Naive thymus-derived CD8-positive, alpha-beta T cell (primary cell): ENCODE data around the gene IRS1. TPM values are rescaled to one million over a fixed set of nuclear protein-coding genes. Genes with fewer than 3 reads are reported as not detected.
"Not testable (repeated sequence)": the region's sequence is repeated elsewhere in the genome, so short reads cannot be mapped to it uniquely, and the experiment has no call there.

Experiments used
- ATAC-seq, 2 donors: fragments of 150-1000 bp; cut with Tn5 transposase in 1 of 2; sonication (Bioruptor Pico), chemical (Tn5 transposase) in 1 of 2; 1 replicate in 1 of 2; 2 replicates in 1 of 2; pipeline ENCODE4 v1.10.0; 2021; ENCODE audit warnings: mild to moderate bottlenecking in 2 of 2, moderate library complexity in 2 of 2
- POLR2A ChIA-PET: fragments of 350-600 bp; sonication (Branson Sonifier 250); formaldehyde crosslinking; loops from one replicate; lab custom pipeline; 2021; ENCODE audit warnings: antibody characterized with exemption; lab: Charles Lee
- DNase-seq, 10 donors: peaks; one replicate each; pipeline versions ENCODE4 v3.0.0 to v3.0.0-alpha.2; 2020 to 2022
- H3K27ac Mint-ChIP-seq, 10 donors: one replicate each; pipeline ENCODE4 v1.8.0; 2020 to 2022; ENCODE audit warnings: mild to moderate bottlenecking in 10 of 10, mixed read lengths in 10 of 10, moderate library complexity in 4 of 10, inconsistent platforms in 1 of 10
- H3K27me3 Mint-ChIP-seq, 5 donors: one replicate each; pipeline ENCODE4 v1.8.0; 2021 to 2022; ENCODE audit warnings: mixed read lengths in 5 of 5
- H3K36me3 Mint-ChIP-seq, 3 donors: one replicate each; pipeline ENCODE4 v1.8.0; 2020 to 2022; ENCODE audit warnings: mixed read lengths in 3 of 3, mild to moderate bottlenecking in 2 of 3, inconsistent platforms in 1 of 3
- H3K4me1 Mint-ChIP-seq, 4 donors: one replicate each; pipeline ENCODE4 v1.8.0; 2021 to 2022; ENCODE audit warnings: mixed read lengths in 4 of 4
- H3K4me3 Mint-ChIP-seq, 10 donors: one replicate each; pipeline ENCODE4 v1.8.0; 2020 to 2022; ENCODE audit warnings: mild to moderate bottlenecking in 10 of 10, mixed read lengths in 10 of 10, moderate library complexity in 6 of 10, inconsistent platforms in 1 of 10
- H3K9me3 Mint-ChIP-seq, 9 donors: one replicate each; pipeline ENCODE4 v1.8.0; 2020 to 2022; ENCODE audit warnings: mixed read lengths in 9 of 9, mild to moderate bottlenecking in 3 of 9, inconsistent platforms in 1 of 9, moderate library complexity in 1 of 9
- polyA plus RNA-seq, 3 donors: library from polyadenylated mRNA; unstranded; fragments of 300-500 nt; fragmentation: Illumina TruSeq; gene quantifications; one replicate each; pipeline ENCODE4 v1.2.3, GENCODE V29; 2021
- total RNA-seq, 8 experiments: library from RNA in 2 of 8; stranded (reverse) in 2 of 8; gene quantifications; one replicate each; pipeline ENCODE4 v1.2.3 and lab custom pipeline; 2021 to 2026

The IRS1 gene
- total and polyA plus RNA-seq, 5 experiments from 2014 or later, result 0.51 to 14.0 (median 0.84) TPM

DNA sequence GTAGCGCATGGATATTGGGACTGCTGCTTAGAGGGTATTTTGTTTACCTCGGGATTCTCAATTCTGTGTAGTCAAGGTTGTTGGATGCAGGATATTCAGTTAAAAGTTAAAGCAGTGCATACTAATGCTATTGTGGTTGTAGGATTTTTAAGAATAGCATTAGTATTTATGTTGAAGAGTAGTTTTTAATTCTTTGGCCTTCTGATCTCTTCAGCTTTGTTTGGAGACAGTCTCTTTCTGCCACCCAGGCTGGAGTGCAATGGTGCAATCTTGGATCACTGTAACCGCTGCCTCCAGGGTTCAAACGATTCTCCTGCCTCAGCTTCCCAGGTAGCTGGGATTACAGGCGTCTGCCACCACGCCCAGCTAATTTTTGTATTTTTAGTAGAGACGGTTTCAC is 37.7 kb upstream of the IRS1 start:
- Mint-ChIP-seq H3K36me3 (peaks cover 0 to under 1% (median 0%) of the 10 kb centered on the region in 3 donors), H3K9me3 (peaks cover 0 to 2% (median 0%) of the 10 kb centered on the region in 9 donors), H3K27me3 (no peaks in the 10 kb centered on the region), H3K4me1 (peaks cover 28 to 77% (median 62%) of the 10 kb centered on the region in 4 donors), H3K4me3 (peak overlapping the region; percentile 87 to 97 (median 94)), H3K27ac (peak overlapping the region; percentile 98 to 100 (median 99))
- no peak for DNase-seq
- POLR2A ChIA-PET, result interaction anchor here (3.4 kb wide), 1 partner anchor 38 kb away, joined by 41 read pairs; the partner anchor contains the start of gene IRS1
- no peak for ATAC-seq

- POLR2A ChIA-PET, result interaction anchor here (1.1 to 3.4 kb wide), 7 partner anchors 11 to 117 kb away, joined by 3 to 41 read pairs (median 5); partner anchors contain the start of gene IRS1
- DNase-seq (no peak), ATAC-seq (peak; percentile 6 to 8)
- H3K9me3 Mint-ChIP-seq, result peaks cover 0 to 3% (median 0%) of the 10 kb centered on the region in 9 donors
- peaks cover 25 to 68% (median 54%) of the 10 kb centered on the region in 4 donors for H3K4me1 Mint-ChIP-seq
- H3K27me3 Mint-ChIP-seq, result no peaks in the 10 kb centered on the region
- H3K4me3 Mint-ChIP-seq, result peak overlapping the region; percentile 87 to 97 (median 94)
- peak overlapping the region; percentile 98 to 100 (median 99) for H3K27ac Mint-ChIP-seq
- peaks cover 0 to 6% (median 2%) of the 10 kb centered on the region in 3 donors for H3K36me3 Mint-ChIP-seq
These were observed 36.9 kb upstream of the IRS1 start for GRCh38 chr2:226836548-226836885.

- POLR2A ChIA-PET, result interaction anchor here (0.6 to 3.4 kb wide), 11 partner anchors 11 to 1028 kb away, joined by 3 to 41 read pairs (median 4); partner anchors contain the start of gene IRS1
- Mint-ChIP-seq H3K36me3 (peaks cover 4 to 10% (median 7%) of the 10 kb centered on the region in 3 donors), H3K27me3 (no peaks in the 10 kb centered on the region), H3K27ac (peak within 1 kb of the TSS; percentile 98 to 100 (median 99)), H3K4me1 (peaks cover 22 to 63% (median 50%) of the 10 kb centered on the region in 4 donors), H3K4me3 (peak within 1 kb of the TSS; percentile 87 to 97 (median 94)), H3K9me3 (peaks cover 0 to 6% (median 0%) of the 10 kb centered on the region in 9 donors)
- ATAC-seq, result peak; percentile 85 to 86
- peak; percentile 90 to 98 (median 94) for DNase-seq
These were observed 36.4 kb upstream of the IRS1 start, which contains the start of gene RHBDD1 for GRCh38 chr2:226835796-226836547. Gene RHBDD1, plus strand, starts transcription at chr2:226836054. Its CDS starts 28,640 bp downstream, at chr2:226864694.

DNA sequence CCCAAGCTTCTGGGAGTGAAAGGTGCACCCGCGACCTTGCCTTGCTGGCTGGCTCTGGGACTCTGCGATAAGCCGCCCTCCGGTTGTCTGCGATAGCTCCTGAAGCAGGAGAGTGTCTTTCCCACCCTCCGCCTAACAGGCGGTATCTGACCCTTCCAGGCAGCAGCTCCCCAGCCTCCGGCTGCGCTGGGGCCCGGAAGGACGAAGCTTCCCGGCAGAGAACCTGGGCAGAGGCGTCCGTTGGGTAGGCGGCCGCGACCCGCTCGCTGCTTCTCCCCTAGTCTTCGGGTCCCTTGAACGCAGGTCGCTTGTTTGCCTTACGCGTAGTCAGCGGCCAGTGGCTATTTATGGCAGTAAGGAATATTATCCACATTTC is 35.8 kb upstream of the IRS1 start:
- H3K36me3 Mint-ChIP-seq, result peaks cover 4 to 12% (median 8%) of the 10 kb centered on the region in 3 donors
- peak; percentile 4 to 27 for ATAC-seq
- POLR2A ChIA-PET, result interaction anchor here (0.6 to 3.4 kb wide), 11 partner anchors 12 to 1029 kb away, joined by 3 to 41 read pairs (median 4); partner anchors contain the start of gene IRS1
- peak overlapping the region; percentile 87 to 97 (median 94) for H3K4me3 Mint-ChIP-seq
- H3K4me1 Mint-ChIP-seq, result peaks cover 22 to 58% (median 48%) of the 10 kb centered on the region in 4 donors
- peak overlapping the region; percentile 98 to 100 (median 99) for H3K27ac Mint-ChIP-seq
- no peak for DNase-seq
- H3K9me3 Mint-ChIP-seq, result peaks cover 0 to 6% (median 0%) of the 10 kb centered on the region in 9 donors
- H3K27me3 Mint-ChIP-seq, result no peaks in the 10 kb centered on the region

DNA sequence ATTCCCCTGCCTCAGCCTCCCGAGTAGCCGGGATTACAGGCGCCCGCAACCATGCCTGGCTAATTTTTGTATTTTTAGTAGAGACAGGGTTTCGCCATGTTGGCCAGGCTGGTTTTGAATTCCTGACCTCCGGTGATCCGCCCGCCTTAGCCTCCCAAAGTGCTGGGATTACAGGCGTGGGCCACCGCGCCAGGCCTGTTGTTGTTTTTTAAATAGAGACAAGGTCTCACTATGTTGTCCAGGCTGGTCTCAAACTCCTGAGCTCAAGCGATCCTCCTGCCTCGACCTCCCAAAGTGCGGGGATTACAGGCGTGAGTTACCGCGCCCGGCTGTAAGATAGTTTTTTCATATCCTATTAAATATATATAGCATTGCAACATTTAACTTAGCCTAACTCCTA is 35.3 kb upstream of the IRS1 start:
- not testable (repeated sequence) for H3K9me3 Mint-ChIP-seq, H3K27me3 Mint-ChIP-seq, ATAC-seq, DNase-seq
- POLR2A ChIA-PET, result interaction anchor here (0.6 to 3.4 kb wide), 8 partner anchors 12 to 490 kb away, joined by 3 to 41 read pairs (median 4); partner anchors contain the start of gene IRS1
- Mint-ChIP-seq H3K4me1 (peaks cover 22 to 53% (median 43%) of the 10 kb centered on the region in 4 donors), H3K4me3 (peak overlapping the region; percentile 87 to 97 (median 94)), H3K27ac (peak overlapping the region in 9 of 10 donors; percentile 34 to 100 (median 99)), H3K36me3 (peaks cover 4 to 12% (median 8%) of the 10 kb centered on the region in 3 donors)

GRCh38 chr2:226832061-226832460 is 32.4 kb upstream of the IRS1 start:
- Mint-ChIP-seq H3K27ac (no peak overlapping the region), H3K4me1 (peaks cover 8 to 28% (median 16%) of the 10 kb centered on the region in 4 donors), H3K4me3 (no peak overlapping the region), H3K36me3 (peaks cover 4 to 12% (median 8%) of the 10 kb centered on the region in 3 donors), H3K27me3 (no peaks in the 10 kb centered on the region), H3K9me3 (peaks cover 0 to 6% (median 0%) of the 10 kb centered on the region in 9 donors)
- DNase-seq, result no peak
- ATAC-seq, result no peak
- POLR2A ChIA-PET, result no interaction called here

- POLR2A ChIA-PET, result no interaction called here
- peaks cover 4 to 12% (median 8%) of the 10 kb centered on the region in 3 donors for H3K36me3 Mint-ChIP-seq
- no peak for DNase-seq
- ATAC-seq, result no peak
- H3K4me3 Mint-ChIP-seq, result no peak overlapping the region
- H3K9me3 Mint-ChIP-seq, result peaks cover 0 to 6% (median 0%) of the 10 kb centered on the region in 9 donors
- H3K27me3 Mint-ChIP-seq, result no peaks in the 10 kb centered on the region
- H3K4me1 Mint-ChIP-seq, result peaks cover 5 to 20% (median 11%) of the 10 kb centered on the region in 4 donors
- H3K27ac Mint-ChIP-seq, result peak overlapping the region in 3 of 10 donors; percentile 27 to 76 (median 40)
These were observed 31.6 kb upstream of the IRS1 start for GRCh38 chr2:226831266-226831665.

GRCh38 chr2:226829721-226830631 is 30.4 kb upstream of the IRS1 start:
- H3K27ac Mint-ChIP-seq, result no peak overlapping the region
- ATAC-seq (no peak), DNase-seq (no peak)
- H3K36me3 Mint-ChIP-seq, result peaks cover 4 to 12% (median 8%) of the 10 kb centered on the region in 3 donors
- peaks cover 0 to 6% (median 0%) of the 10 kb centered on the region in 9 donors for H3K9me3 Mint-ChIP-seq
- H3K4me3 Mint-ChIP-seq, result no peak overlapping the region
- no peaks in the 10 kb centered on the region for H3K27me3 Mint-ChIP-seq
- H3K4me1 Mint-ChIP-seq, result peaks cover 0 to 15% (median 6%) of the 10 kb centered on the region in 4 donors
- POLR2A ChIA-PET, result no interaction called here

GRCh38 chr2:226828191-226828590 is 28.6 kb upstream of the IRS1 start:
- DNase-seq (no peak), ATAC-seq (no peak)
- POLR2A ChIA-PET, result no interaction called here
- Mint-ChIP-seq H3K9me3 (peaks cover 0 to 6% (median 2%) of the 10 kb centered on the region in 9 donors), H3K27ac (no peak overlapping the region), H3K4me3 (no peak overlapping the region), H3K27me3 (no peaks in the 10 kb centered on the region), H3K4me1 (peaks cover 0 to 3% (median 1%) of the 10 kb centered on the region in 4 donors), H3K36me3 (peaks cover 4 to 16% (median 8%) of the 10 kb centered on the region in 3 donors)

- H3K36me3 Mint-ChIP-seq, result peaks cover 0 to 4% (median 0%) of the 10 kb centered on the region in 3 donors
- peaks cover 0 to 3% (median 0%) of the 10 kb centered on the region in 4 donors for H3K4me1 Mint-ChIP-seq
- ATAC-seq (no peak), DNase-seq (no peak)
- H3K27ac Mint-ChIP-seq, result no peak overlapping the region
- POLR2A ChIA-PET, result no interaction called here
- H3K4me3 Mint-ChIP-seq, result no peak overlapping the region
- peaks cover 0 to 4% (median 0%) of the 10 kb centered on the region in 9 donors for H3K9me3 Mint-ChIP-seq
- H3K27me3 Mint-ChIP-seq, result peaks cover 0 to 1% (median 0%) of the 10 kb centered on the region in 5 donors
These were observed 25.4 kb upstream of the IRS1 start for GRCh38 chr2:226825056-226825455.

GRCh38 chr2:226818930-226819329 is 19.3 kb upstream of the IRS1 start:
- POLR2A ChIA-PET, result no interaction called here
- Mint-ChIP-seq H3K27ac (no peak overlapping the region), H3K9me3 (peaks cover 0 to 4% (median 0%) of the 10 kb centered on the region in 9 donors), H3K27me3 (peaks cover 1 to 21% (median 9%) of the 10 kb centered on the region in 5 donors), H3K36me3 (peaks cover 0 to 4% (median 0%) of the 10 kb centered on the region in 3 donors), H3K4me1 (no peaks in the 10 kb centered on the region), H3K4me3 (no peak overlapping the region)
- DNase-seq (no peak), ATAC-seq (no peak)
